Stimulated activated CD8-positive, alpha-beta memory T cell treated with anti-CD3 and anti-CD28 coated beads, Interleukin-4, amount 100 ng/mL, for 4 hours (primary cell): ENCODE data around the gene ZDHHC9.

ENCODE experiments used
- DNase-seq, 2 donors: peaks; one replicate each; pipeline ENCODE4 v3.0.0-alpha.2; 2020; ENCODE audit warnings: low read depth in 2 of 2, low spot score in 1 of 2

ZDHHC9 gene

GRCh38 chrX:129768586-129769466 is 74.9 kb downstream of the ZDHHC9 start:
- no peak for DNase-seq

DNA sequence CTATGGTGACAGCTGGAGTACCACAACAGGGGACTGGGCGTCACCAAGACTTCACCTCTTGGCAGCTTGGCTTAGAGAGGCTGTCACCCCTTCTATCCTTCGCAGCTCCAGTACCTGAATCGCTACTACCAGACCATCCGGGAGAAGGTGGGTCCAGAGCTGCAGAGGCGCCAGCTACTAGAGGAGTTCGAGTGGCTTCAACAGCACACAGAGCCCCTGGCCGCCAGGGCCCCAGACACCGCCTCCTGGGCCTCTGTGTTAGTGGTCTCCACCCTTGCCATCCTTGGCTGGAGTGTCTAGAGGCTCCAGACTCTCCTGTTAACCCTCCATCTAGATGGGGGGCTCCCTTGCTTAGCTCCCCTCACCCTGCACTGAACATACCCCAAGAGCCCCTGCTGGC is 75.5 kb downstream of the ZDHHC9 start:
- DNase-seq: no peak

DNA sequence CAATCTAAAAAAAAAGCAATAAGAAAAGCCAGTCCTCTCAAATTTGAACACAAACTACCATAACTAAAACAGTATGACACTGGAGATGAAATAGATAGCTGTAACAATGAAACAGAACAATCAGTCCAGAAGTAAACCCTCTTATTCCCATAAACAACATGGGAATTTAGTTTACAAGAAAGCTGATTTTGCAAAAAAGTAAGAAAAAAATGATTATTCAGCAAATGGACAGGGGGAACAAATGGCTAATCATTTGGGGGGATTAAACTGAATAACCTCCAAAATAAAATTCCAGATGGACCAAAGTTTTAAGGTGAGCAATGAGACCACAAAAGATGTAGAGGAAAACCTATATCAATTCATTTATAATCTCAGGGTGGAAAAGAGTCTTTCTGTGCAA is 80.0 kb downstream of the ZDHHC9 start:
- DNase-seq: no peak

DNA sequence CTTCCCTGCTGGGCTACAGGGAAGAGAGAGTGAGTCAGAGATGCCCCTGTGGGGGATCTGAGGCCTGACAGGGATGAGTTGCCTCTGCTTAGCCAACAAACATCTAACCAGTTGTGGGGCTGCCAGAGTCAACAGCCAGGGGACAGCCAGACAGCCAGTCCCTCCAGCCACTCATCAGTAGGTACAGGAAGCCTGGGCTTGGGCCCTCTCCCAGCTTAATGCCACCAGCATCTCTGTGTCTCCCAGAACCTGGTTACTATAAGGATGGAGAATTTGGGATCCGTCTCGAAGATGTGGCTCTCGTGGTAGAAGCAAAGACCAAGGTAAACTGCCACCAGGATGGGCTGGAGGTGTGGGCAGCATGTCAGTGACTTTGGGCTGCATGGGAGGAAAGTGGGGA is 81.2 kb downstream of the ZDHHC9 start:
- DNase-seq: no peak

DNA sequence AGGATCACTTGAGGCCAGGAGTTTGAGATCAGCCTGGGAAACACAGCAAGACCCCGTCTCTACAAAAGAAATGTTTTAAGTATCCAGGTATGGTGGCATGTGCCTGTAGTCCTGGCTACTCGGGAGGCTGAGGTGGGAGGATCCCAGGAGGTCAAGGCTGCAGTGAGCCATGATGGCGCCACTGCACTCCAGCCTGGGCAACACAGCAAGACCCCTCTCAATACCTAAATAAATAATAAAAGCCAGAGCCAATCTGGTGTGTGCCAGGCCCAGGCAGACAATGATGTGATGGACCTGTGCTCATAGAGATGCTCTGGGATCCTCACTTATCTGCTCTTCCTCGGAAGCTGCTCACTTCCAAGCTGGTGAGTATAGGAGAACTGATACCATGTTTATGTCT is 82.1 kb downstream of the ZDHHC9 start:
- no peak for DNase-seq

GRCh38 chrX:129760981-129761380 is 82.7 kb downstream of the ZDHHC9 start:
- no peak for DNase-seq

GRCh38 chrX:129760155-129760554 is 83.5 kb downstream of the ZDHHC9 start:
- DNase-seq: no peak

DNA sequence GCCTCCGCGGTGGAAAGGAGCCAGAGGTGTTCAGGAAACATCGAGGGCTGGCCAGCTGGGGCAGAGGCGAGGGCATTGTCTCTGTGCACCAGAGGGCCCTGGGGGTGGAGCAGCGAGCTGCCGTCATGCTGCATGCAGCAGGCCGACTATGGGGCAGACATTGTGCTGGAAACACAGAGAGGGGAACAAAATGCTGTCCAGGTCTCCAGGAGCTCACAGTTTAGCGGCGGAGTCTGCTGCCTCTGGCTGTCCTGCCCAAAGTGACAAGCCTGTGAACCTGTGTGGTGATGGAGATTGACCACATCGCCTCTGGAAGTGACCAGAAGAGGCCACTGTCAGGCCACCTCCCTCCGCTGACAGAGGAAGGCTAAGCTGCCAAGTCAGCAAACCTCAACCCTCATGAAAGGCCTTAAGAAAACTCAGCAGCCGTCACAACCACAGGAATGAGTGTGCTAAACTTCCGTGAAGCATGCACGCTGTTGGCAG is 84.1 kb downstream of the ZDHHC9 start:
- no peak for DNase-seq

DNA sequence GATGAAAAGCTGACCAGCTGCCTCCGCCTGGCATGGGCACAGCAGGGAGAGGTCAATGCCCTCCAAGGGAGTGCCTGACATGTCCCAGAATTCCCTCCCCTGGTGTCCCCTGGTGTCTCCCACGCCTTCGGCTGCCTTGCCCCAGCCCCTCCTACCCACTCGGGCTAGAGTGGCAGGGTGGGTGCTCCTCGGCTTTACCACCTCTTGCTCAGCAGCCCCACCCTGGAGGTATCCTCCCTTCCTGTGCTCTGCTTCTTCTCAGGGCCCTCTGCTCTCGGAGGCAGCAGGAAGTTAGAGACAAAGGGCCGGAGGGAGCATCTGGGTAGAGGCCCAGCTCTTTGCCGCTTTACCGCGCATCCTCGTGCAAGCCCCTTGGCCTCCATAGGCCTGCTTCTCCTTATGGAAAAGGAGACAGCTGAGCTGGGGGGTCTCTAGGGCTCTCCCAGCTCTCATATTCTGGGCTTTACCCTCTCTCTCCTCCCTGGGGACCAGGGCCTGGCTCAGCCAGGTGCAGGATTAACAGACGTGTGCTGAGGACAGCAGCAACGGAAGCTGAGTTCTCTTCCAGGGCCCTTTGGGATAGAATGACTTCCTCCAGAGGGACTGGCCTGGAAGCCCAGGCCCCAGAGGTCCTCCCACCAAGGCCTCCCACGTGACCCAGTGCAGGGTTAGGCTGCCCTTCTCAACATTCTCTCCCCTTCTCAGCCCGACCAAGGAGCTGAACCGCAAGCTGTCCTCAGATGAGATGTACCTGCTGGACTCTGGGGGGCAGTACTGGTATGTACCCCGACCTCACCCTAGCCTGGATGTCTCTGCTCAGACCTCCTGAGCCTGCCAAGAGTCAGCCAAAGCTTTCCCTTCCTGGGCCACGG is 87.7 kb downstream of the ZDHHC9 start:
- DNase-seq: no peak

DNA sequence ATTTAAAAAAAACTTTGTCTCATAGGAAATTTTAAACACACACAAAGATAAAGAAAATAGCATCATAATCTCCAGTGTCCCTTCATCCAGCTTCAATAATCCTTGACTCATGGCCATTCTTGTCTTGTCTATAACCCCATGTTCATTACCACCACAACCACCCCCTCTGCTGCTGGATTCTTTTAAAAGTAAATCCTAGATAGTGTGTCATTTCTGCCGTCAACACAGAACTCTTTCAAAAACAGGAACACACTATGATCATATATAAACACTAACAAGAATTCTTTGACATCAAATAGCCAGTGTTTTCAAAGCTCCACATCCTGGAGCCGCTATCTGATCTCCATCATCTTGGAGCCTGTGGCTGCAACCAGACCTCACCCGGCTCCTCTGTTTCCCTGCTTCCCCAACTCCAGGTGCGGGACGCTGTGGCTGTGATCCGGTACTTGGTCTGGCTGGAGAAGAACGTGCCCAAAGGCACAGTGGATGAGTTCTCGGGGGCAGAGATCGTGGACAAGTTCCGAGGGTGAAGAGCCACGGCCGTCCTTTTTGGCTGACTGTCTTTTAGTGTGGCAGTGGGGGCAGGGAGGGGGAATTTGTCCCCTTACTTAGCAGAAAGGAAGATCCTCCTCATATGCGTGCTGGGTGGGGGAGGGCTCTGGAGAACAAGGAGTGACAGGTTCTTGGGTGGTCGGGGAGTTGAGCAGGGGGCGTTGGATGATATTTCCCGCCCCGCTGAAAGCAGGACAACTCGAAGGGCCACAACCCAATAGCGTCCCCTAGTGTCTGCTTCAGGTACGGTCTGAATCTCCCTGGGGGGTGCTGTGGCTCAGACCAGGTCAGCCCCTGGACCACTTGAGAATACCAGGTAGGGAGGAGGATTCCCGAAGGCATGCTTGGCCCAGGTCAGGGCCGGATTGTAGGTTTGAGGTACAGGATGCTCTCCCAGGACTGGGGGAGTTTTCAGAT is 89.3 kb downstream of the ZDHHC9 start:
- no peak for DNase-seq
